Stimulated activated naive CD8-positive, alpha-beta T cell treated with anti-CD3 and anti-CD28 coated beads, Interleukin-15, Interleukin-2, amounts not matched to agents 100 U/mL and 50 U/mL, for 24 hours (primary cell): ENCODE results near the gene STPG3.
A peak's percentile ranks its signal among the peaks of the same experiment; 100 is the strongest.

Experiments
- ATAC-seq: fragments of 150-1000 bp; cut with Tn5 transposase; one replicate; pipeline ENCODE4 v1.10.0; 2021
- DNase-seq: peaks from one replicate; pipeline ENCODE4 v3.0.0; 2021

The STPG3 gene

DNA sequence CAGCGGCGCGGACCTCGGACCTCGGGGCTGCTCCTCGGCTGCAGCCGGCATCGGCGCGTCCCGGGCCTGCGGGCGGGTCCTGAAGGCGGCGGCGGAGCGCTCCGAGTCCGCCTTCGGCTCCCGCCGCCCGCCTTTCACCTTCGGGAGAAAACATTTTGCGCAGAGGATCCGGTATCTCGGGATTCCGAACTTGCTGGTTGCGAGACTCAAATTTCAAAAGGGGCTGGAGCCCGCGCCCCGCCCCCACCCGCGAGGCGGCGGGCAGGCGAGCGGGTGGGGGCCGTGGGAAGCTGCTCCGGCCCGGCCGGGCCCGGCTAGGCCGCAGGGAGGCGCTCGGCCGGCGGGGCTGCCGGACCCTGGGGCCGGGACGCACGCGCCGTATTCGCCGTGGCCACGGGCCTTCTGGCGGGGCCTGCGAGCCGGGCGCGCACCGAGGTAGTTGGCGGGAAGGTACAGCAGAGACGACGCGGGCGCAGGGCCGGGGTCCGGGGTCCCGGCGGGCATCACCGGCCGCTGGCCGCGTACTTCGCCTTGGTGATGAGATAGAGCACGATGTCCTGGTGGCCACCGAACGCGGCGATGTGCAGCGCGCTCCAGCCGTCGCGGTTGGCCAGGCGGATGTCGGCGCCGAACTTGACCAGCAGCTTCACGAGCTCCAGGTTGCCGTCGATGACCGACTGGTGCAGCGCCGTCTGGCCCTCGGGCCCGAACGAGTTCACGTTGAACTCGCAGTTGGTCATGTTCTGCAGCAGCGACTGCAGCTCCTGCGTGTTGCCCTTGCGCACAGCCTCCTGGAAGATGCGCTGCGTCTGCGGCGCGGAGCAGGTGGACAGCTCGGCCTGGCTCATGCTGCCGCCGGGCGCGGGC is 50.2 kb downstream of the STPG3 start:
- ATAC-seq (peak; percentile 2), DNase-seq (peak; percentile 48)

DNA sequence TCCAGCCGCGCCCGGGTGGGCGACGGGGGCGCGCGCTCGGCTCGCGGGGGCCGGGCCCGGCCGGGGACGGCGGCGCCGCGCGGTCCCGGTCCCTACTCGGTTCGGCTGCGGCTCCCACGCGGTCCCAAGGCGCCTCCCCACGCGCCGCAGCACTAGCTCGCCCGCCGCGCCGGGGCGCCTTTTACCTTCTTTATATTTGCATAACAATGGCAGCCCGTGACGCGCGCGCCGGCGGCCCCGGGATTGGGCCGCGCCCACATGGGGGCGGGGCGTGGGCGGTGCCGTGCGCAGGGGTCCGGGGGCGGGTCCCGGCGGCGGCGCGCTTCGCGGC is 51.0 kb downstream of the STPG3 start, which contains the start of gene NRARP:
TSS of gene NRARP (minus strand) at position 154 of the 331 bp plus-strand sequence. CDS start 343 bp downstream, outside the sequence.
- ATAC-seq (peak; percentile 65), DNase-seq (peak; percentile 94)

DNA sequence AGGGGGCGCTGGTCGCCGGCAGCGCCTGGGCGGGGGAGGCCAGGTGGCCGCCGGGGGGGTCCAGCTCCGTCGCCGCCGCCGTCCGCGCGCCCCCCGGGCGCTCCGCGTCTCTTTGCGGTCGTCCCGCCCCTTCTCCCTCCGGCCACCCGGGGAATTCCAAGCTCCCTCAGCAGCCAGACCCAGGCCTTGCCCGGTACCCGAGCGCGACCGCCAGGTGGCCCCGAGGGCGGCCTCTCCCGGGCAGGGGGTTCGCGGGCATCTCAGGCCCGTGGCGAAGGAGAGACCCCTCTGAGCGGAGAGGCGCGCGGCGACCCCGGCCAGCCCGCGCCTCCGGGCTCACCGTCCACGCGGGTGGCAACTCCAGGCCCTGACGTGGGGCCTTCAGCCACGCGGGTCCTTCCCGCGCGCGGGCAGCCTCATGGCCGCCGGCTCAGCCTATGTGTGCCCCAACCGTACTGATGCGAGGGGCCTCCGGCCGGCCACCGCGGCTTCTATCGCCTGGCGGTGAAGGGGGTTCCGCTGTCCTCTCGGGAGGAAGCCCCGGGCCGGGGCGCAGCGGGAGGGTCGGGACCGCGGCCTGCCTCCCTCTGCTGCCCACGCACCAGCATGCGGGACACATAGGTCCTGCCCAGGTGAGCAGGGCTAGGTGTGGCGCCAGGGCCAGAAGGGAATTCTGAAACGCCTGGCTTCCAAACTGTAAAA is 51.5 kb downstream of the STPG3 start:
- no peak for DNase-seq
- peak; percentile 24 for ATAC-seq
